WERI-Rb-1 (cell line): ENCODE measurements around the gene KCNJ11.

Experiments
- DNase-seq: peaks from one replicate; pipeline ENCODE4 v3.0.0-alpha.2; 2020
- H3K27ac ChIP-seq: fragments of 250-450 bp; sonication (Bioruptor Pico); 2 replicates; pipeline ENCODE4 v1.5.1; 2020; ENCODE audit warnings: mild to moderate bottlenecking, moderate library complexity
- H3K27me3 ChIP-seq: fragments of 250-450 bp; sonication (Bioruptor Pico); 2 replicates; pipeline ENCODE4 v1.5.1; 2021; ENCODE audit warnings: mild to moderate bottlenecking, low read depth, moderate library complexity; ENCODE audit not compliant: insufficient read depth, severe bottlenecking
- H3K36me3 ChIP-seq: fragments of 250-450 bp; sonication (Bioruptor Pico); 2 replicates; pipeline ENCODE4 v1.5.1; 2020; ENCODE audit warnings: mild to moderate bottlenecking, moderate library complexity
- H3K4me3 ChIP-seq: 2 replicates; pipeline ENCODE4 v1.5.1; 2011; ENCODE audit warnings: low read depth, mild to moderate bottlenecking, control low read depth, low read length
- H3K9me3 ChIP-seq: fragments of 250-450 bp; sonication (Bioruptor Pico); 2 replicates; pipeline ENCODE4 v1.5.1; 2021; ENCODE audit warnings: mild to moderate bottlenecking, moderate library complexity; ENCODE audit not compliant: severe bottlenecking
- TF ChIP-seq, protein P1 (sequence below): IDR thresholded peaks from 2 replicates; pipeline ENCODE4 v1.5.1; 2011; ENCODE audit warnings: low read depth, mild to moderate bottlenecking, control low read depth, inconsistent platforms, low read length

Gene KCNJ11

DNA sequence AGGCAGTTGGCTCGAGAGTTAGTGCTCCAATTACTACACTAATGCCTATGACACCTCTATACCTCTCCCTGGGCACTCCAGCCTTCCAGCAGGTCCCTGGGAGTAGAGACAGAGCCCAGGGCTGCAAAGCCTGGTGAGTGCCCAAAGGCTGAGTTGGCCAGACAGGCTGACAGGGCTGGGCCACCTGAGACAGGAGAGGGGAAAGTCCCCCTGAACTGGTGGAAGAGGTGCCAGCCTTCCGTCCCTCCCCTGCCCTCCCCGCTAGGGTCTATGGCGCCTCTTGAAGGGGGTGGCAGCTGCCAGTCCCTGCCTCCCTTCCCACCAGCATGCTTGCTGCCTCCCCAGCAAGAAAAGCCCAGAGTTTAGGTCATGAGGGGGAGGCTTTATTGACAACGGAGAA lies 3.0 kb downstream of the KCNJ11 start:
- Histone ChIP-seq H3K27me3 (no peaks in the 10 kb centered on the region), H3K9me3 (no peaks in the 10 kb centered on the region), H3K36me3 (peaks cover 11% of the 10 kb centered on the region), H3K4me3 (no peak overlapping the region), H3K27ac (no peak overlapping the region)
- TF ChIP-seq, protein P1, sequence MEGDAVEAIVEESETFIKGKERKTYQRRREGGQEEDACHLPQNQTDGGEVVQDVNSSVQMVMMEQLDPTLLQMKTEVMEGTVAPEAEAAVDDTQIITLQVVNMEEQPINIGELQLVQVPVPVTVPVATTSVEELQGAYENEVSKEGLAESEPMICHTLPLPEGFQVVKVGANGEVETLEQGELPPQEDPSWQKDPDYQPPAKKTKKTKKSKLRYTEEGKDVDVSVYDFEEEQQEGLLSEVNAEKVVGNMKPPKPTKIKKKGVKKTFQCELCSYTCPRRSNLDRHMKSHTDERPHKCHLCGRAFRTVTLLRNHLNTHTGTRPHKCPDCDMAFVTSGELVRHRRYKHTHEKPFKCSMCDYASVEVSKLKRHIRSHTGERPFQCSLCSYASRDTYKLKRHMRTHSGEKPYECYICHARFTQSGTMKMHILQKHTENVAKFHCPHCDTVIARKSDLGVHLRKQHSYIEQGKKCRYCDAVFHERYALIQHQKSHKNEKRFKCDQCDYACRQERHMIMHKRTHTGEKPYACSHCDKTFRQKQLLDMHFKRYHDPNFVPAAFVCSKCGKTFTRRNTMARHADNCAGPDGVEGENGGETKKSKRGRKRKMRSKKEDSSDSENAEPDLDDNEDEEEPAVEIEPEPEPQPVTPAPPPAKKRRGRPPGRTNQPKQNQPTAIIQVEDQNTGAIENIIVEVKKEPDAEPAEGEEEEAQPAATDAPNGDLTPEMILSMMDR: no peak
- DNase-seq: no peak

DNA sequence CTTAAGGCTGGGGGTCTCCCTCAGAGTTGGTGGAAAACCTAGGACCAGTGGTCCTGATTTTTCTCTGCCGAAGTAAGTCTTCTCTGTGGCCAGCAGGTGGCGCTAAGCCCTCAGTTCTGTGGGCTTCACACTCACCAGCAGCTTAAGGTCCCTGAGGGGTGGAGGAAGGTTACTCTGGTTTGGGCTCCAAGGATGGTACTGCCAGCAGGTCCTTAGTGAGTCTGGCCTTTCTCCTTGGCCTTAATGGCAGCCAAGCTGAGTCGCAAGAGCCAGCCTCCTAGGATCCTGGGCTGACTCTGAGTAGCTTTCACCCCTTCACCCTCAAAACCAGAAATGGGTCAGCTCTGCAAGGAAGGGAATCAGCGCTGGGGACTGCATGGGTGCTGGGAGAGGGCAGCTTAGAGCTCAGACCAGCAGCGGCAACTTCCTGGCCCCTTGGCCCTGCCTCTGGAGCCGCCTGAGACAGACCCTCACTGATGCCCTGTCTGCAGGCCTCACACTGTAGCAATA lies 4.4 kb downstream of the KCNJ11 start:
- H3K36me3 ChIP-seq: peaks cover 14% of the 10 kb centered on the region
- H3K27me3 ChIP-seq: no peaks in the 10 kb centered on the region
- no peaks in the 10 kb centered on the region for H3K9me3 ChIP-seq
- TF ChIP-seq, protein P1: peak; percentile 87
- no peak overlapping the region for H3K4me3 ChIP-seq
- DNase-seq: peak; percentile 79
- no peak overlapping the region for H3K27ac ChIP-seq

DNA sequence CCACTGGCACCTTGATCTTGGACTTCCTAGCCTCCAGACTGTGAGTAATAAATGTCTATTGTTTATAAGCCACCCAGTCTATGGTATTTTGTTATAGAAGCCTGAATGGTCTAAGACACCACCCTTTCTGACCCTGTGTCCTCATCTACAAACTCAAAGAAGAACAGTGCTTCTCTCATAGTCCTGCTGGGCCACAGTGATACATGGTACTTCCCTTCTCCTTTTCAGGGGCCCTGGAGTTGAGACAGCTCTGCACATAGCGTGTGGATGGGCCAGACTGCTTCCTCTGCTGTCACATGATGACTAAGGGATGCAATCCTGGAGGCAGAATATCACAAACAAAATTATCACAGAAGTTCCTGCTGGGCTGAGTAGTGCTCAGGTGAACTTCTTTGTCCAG lies 5.0 kb downstream of the KCNJ11 start:
- Histone ChIP-seq H3K27ac (no peak overlapping the region), H3K9me3 (no peaks in the 10 kb centered on the region), H3K36me3 (peaks cover 20% of the 10 kb centered on the region), H3K4me3 (no peak overlapping the region), H3K27me3 (no peaks in the 10 kb centered on the region)
- TF ChIP-seq, protein P1: no peak
- no peak for DNase-seq

DNA sequence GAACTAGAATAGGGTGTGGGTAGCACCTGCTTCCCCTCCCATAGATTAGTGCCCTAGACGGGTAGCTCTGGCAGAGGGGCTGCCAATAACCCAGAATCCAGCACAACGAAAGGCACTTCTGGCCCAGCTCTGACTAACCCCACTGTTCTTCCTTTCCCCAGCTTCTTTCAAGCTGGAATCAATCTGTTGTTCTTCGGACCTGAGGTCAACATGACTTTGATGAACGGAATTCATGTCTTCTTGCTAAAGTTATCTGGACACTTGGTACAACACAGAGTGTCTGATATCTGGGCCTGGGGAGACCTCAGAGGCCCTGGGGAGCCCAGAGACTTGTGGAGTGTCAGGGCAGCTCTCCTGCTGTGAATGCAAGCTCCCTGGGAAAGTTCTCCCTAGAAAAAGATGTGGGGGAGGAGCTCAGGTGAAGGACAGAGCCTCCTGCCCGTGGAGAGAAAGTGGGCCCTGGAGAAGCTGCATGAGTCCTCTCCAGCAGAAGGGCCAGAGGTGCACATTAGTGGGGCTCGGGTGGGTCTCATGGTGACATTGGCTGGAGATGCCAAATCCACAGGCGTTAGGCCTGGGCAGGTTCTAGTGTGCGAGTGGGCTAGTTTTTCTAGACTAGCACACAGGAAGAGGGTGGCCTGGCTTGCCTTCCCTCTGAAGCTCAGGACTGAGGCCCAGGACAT lies 6.3 kb downstream of the KCNJ11 start:
- no peak for DNase-seq
- TF ChIP-seq, protein P1: no peak
- Histone ChIP-seq H3K9me3 (peaks cover 3% of the 10 kb centered on the region), H3K27ac (no peak overlapping the region), H3K36me3 (peaks cover 19% of the 10 kb centered on the region), H3K4me3 (no peak overlapping the region), H3K27me3 (no peaks in the 10 kb centered on the region)

DNA sequence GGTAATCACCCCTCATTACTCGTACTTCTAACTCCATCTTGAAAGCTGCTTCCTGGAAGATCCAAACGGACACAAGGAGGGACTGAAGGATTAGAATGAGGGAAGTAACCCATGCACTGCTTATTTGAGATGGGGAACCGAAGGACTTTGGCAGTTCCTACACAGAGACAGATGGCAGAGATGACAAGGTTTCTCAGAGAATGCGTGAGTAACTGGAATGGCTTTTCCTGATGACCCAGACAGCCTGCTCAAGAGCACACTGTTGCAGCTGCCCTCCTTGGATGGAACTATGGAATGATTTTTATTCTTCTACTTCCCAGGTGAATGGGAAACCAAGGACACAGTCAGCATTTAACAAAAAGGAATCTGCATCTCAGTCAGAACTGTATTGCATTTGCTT lies 7.3 kb downstream of the KCNJ11 start:
- H3K27me3 ChIP-seq: no peaks in the 10 kb centered on the region
- no peak overlapping the region for H3K4me3 ChIP-seq
- no peak for DNase-seq
- H3K36me3 ChIP-seq: peaks cover 17% of the 10 kb centered on the region; the same call in 1 of the 2 replicates
- H3K9me3 ChIP-seq: peaks cover 3% of the 10 kb centered on the region
- H3K27ac ChIP-seq: no peak overlapping the region
- TF ChIP-seq, protein P1: no peak
